ENCODE data around the gene MRPS2. TPM values are rescaled to one million over a fixed set of nuclear protein-coding genes. Genes with fewer than 3 reads are reported as not detected.

The MRPS2 gene
- total RNA-seq, 1 donor from 2014 or later, result 50.1 TPM

DNA sequence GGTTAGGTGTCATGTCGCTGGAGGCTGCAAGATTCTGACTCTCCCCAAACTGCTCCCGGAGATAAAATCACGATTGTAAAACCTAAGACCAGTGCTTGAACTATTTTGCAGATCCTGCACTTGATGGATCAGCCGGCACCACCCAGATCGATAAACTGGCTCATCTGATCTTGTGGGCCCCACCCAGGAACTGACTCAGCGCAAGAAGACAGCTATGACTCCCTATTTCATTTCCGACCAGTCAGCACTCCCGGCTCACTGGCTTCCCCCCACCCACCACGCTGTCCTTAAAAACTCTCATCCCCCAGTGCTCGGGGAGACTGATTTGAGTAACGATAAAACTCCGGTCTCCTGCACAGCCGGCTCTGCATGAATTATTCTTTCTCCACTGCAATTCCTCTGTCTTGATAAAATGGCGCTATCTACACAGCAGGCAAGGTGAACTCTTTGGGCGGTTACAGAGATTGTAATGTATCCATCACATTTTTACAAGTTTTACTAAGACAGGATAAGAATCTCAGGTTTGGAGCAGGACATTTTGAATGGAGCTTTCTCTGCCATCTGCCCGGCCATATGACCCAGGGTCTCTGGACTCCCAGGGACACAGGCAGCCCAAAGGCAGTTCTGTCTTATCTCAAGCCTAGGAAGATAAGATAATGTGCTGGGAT lies 31.5 kb upstream of the MRPS2 start:
- no peak for TF ChIP-seq POLR2AphosphoS5 (IDR thresholded peaks at IDR 0.05; ENCODE audit: insufficient read depth in 1 of 2, low read depth in 1 of 2)
- no peak for TF ChIP-seq POLR2A (IDR thresholded peaks at IDR 0.05)
- TF ChIP-seq, protein P1, sequence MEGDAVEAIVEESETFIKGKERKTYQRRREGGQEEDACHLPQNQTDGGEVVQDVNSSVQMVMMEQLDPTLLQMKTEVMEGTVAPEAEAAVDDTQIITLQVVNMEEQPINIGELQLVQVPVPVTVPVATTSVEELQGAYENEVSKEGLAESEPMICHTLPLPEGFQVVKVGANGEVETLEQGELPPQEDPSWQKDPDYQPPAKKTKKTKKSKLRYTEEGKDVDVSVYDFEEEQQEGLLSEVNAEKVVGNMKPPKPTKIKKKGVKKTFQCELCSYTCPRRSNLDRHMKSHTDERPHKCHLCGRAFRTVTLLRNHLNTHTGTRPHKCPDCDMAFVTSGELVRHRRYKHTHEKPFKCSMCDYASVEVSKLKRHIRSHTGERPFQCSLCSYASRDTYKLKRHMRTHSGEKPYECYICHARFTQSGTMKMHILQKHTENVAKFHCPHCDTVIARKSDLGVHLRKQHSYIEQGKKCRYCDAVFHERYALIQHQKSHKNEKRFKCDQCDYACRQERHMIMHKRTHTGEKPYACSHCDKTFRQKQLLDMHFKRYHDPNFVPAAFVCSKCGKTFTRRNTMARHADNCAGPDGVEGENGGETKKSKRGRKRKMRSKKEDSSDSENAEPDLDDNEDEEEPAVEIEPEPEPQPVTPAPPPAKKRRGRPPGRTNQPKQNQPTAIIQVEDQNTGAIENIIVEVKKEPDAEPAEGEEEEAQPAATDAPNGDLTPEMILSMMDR (IDR thresholded peaks at IDR 0.05), result no peak
- intact Hi-C loops (cut with DNase I), result no loop called here
- Histone ChIP-seq H3K4me1 (no peaks in the 10 kb centered on the region), H3K36me3 (no peaks in the 10 kb centered on the region), H3K4me3 (no peak overlapping the region), H3K9me3 (no peaks in the 10 kb centered on the region), H3K27ac (no peak overlapping the region), H3K27me3 (no peaks in the 10 kb centered on the region)
- no peak for DNase-seq (ENCODE audit: extremely low spot score in 2 of 2)

DNA sequence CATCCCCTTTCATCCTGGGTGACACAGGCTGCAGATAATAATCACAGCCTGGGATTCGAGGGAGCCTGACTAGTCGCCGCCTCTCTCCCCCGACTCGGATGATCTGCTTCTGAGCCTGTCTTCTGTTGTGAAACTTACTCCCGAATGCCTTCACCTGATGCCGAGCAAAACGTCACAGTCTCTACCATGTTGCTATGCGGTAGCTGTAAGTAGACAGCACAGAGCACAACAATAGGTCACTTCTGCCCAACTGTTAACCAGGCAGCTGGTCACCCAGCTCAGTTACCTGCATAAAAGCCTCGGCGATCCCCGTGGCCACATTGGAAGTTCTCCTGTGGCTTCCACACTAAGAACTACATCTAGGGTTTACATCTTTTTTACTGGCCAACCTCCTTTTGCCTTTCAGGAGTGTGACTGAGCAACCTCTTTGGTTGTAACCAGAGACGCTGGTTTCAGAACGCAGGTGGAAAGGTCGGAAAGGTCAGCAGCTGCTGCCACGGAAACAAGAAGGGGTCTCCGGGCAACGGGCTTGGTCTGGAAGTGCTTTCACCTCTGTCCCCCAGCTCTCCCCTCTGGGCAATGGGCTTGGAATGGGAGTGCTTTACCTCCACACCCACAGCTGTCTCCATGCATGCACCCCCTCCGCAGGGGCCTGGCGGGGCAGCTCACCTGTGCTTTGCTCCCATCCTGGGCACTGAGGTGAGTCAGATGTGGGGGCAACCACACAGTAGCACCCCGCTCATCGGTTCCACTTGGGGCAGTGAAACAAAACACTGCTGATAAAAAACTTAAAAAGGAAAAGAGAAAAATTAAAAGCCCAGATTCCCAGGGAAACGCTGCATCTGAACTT lies 28.5 kb upstream of the MRPS2 start:
- intact Hi-C loops (cut with DNase I), result no loop called here
- H3K27ac ChIP-seq, result no peak overlapping the region
- no peaks in the 10 kb centered on the region for H3K36me3 ChIP-seq
- H3K27me3 ChIP-seq, result no peaks in the 10 kb centered on the region
- no peaks in the 10 kb centered on the region for H3K9me3 ChIP-seq
- H3K4me1 ChIP-seq, result no peaks in the 10 kb centered on the region
- H3K4me3 ChIP-seq, result no peak overlapping the region
- DNase-seq (ENCODE audit: extremely low spot score in 2 of 2), result no peak
- TF ChIP-seq POLR2AphosphoS5 (IDR thresholded peaks at IDR 0.05; ENCODE audit: insufficient read depth in 1 of 2, low read depth in 1 of 2), result no peak
- TF ChIP-seq POLR2A (IDR thresholded peaks at IDR 0.05), result no peak
- TF ChIP-seq, protein P1 (IDR thresholded peaks at IDR 0.05), result no peak

DNA sequence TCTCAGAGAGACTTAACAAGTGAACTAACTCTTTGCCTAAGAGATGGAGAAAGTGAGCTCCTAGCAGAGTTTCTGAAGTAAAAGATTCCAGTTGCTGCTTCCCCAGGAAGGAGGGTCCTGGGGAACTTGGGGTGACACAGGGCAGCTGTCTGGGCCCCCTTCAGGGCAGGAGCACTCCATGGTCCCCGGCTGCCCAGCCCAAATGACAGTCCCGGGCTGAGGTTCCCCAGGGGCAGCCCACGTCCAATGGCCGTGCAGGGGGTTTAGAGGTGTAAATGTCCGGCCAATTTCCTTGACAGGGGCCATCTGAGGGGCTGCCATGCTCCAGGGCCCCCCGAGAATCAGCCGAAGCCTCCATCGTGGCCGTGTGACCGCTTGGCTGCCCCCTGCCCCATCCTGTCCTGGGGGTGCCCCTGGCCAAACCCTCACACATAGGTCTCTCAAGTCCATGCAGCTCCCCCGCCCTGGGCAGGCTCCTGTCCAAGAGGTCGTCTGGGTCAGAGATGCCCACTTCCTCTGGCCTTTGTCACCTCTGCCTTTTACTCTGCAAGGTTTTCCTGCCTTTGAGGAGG lies 26.4 kb upstream of the MRPS2 start:
- no peak overlapping the region for H3K27ac ChIP-seq
- no peaks in the 10 kb centered on the region for H3K27me3 ChIP-seq
- H3K4me3 ChIP-seq, result no peak overlapping the region
- H3K36me3 ChIP-seq, result no peaks in the 10 kb centered on the region
- intact Hi-C loops (cut with DNase I), result no loop called here
- H3K4me1 ChIP-seq, result no peaks in the 10 kb centered on the region
- TF ChIP-seq POLR2A (IDR thresholded peaks at IDR 0.05) (no peak), POLR2AphosphoS5 (IDR thresholded peaks at IDR 0.05; ENCODE audit: insufficient read depth in 1 of 2, low read depth in 1 of 2) (no peak)
- TF ChIP-seq, protein P1 (IDR thresholded peaks at IDR 0.05), result no peak
- DNase-seq (ENCODE audit: extremely low spot score in 2 of 2), result no peak
- H3K9me3 ChIP-seq, result no peaks in the 10 kb centered on the region

GRCh38 chr9:135474915-135475314 lies 25.6 kb upstream of the MRPS2 start:
- TF ChIP-seq POLR2A (IDR thresholded peaks at IDR 0.05), result no peak
- TF ChIP-seq POLR2AphosphoS5 (IDR thresholded peaks at IDR 0.05; ENCODE audit: insufficient read depth in 1 of 2, low read depth in 1 of 2), result no peak
- H3K9me3 ChIP-seq, result no peaks in the 10 kb centered on the region
- no peaks in the 10 kb centered on the region for H3K4me1 ChIP-seq
- intact Hi-C loops (cut with DNase I), result no loop called here
- H3K27me3 ChIP-seq, result no peaks in the 10 kb centered on the region
- DNase-seq (ENCODE audit: extremely low spot score in 2 of 2), result no peak
- no peak overlapping the region for H3K4me3 ChIP-seq
- H3K36me3 ChIP-seq, result no peaks in the 10 kb centered on the region
- H3K27ac ChIP-seq, result no peak overlapping the region

DNA sequence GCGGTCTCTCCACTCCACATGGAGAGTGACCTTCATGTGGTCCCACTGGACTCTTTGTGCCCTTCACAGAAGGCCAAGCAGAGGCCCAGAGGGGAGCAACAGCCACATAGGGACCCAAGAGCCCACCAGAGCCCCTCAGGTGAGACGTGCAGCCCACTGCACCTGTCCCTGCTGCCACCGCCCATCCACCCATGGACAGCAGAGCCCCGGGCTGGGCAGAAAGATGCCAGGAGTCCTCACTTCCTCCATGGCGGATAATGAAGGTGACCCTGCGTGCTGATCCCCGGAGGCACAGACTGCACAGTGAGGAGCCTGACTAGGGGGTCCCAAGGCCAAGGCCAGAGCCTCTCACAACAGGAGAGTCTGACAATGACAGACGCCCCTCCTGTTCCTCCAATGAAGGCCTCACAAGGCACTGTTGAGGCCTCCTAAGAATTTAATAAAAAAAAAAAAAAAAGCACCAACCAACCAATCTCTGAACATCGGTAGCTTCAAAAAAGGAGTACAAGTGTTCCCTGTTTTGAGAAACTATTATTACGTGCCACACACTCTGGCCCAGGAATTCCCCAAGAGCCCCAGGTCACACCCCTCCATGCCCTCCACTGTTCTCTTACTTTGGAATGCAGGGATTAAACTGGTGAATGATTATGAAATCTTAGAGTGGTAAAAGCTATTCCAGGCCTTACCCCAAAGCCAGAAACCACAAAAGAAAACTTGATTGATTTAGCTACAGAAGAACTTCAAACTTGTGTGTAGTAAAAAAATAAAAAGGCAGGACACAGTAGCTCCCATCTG lies 23.7 kb upstream of the MRPS2 start:
- TF ChIP-seq POLR2AphosphoS5 (IDR thresholded peaks at IDR 0.05; ENCODE audit: insufficient read depth in 1 of 2, low read depth in 1 of 2) (no peak), POLR2A (IDR thresholded peaks at IDR 0.05) (no peak)
- TF ChIP-seq, protein P1 (IDR thresholded peaks at IDR 0.05), result no peak
- DNase-seq (ENCODE audit: extremely low spot score in 2 of 2), result no peak
- H3K27ac ChIP-seq, result no peak overlapping the region
- H3K9me3 ChIP-seq, result no peaks in the 10 kb centered on the region
- intact Hi-C loops (cut with DNase I), result no loop called here
- H3K4me3 ChIP-seq, result no peak overlapping the region
- no peaks in the 10 kb centered on the region for H3K36me3 ChIP-seq
- H3K27me3 ChIP-seq, result no peaks in the 10 kb centered on the region
- peaks cover 14% of the 10 kb centered on the region for H3K4me1 ChIP-seq

Measured in vagina (tissue), 2 donors.